Esophagus (tissue), 2 donors: ENCODE measurements around the gene SASS6. TPM values are rescaled to one million over a fixed set of nuclear protein-coding genes. Genes with fewer than 3 reads are reported as not detected.

Experiments used
- H3K27ac ChIP-seq, 2 donors: one replicate each; pipeline ENCODE4 v1.5.1; 2013; ENCODE audit warnings: low read depth in 2 of 2, mild to moderate bottlenecking in 2 of 2, inconsistent platforms in 1 of 2, low read length in 1 of 2, moderate library complexity in 1 of 2
- H3K27me3 ChIP-seq, 2 donors: one replicate each; pipeline ENCODE4 v1.6.1; 2013; ENCODE audit warnings: low read length in 2 of 2, control low read depth in 1 of 2, mild to moderate bottlenecking in 1 of 2; ENCODE audit not compliant: insufficient read depth in 2 of 2, control insufficient read depth in 1 of 2
- H3K36me3 ChIP-seq, 2 donors: one replicate each; pipeline ENCODE4 v1.6.1; 2013; ENCODE audit warnings: low read length in 1 of 2; ENCODE audit not compliant: control insufficient read depth in 2 of 2, insufficient read depth in 2 of 2
- H3K4me1 ChIP-seq, 2 donors: one replicate each; pipeline ENCODE4 v1.6.1; 2013; ENCODE audit warnings: low read length in 1 of 2; ENCODE audit not compliant: control insufficient read depth in 2 of 2, insufficient read depth in 2 of 2
- H3K4me3 ChIP-seq, 2 donors: one replicate each; pipeline ENCODE4 v1.5.1; 2013; ENCODE audit warnings: low read length in 2 of 2, mild to moderate bottlenecking in 2 of 2, low read depth in 1 of 2, moderate library complexity in 1 of 2
- H3K9me3 ChIP-seq, 2 donors: one replicate each; pipeline ENCODE4 v1.6.1; 2013; ENCODE audit warnings: mild to moderate bottlenecking in 2 of 2, low read depth in 1 of 2, low read length in 1 of 2, moderate library complexity in 1 of 2; ENCODE audit not compliant: control insufficient read depth in 2 of 2, insufficient read depth in 1 of 2
- WGBS, 2 donors: extraction: QIAGEN DNeasy Blood & Tissue Kit; methylation state at CpG; one replicate each; pipeline ENCODE4 v1.1.7; 2013; 5-methylcytosine and 5-hydroxymethylcytosine counted together
- polyA plus RNA-seq, 2 donors: library from polyadenylated mRNA; stranded (reverse); fragments of 200-250 nt; gene quantifications; one replicate each; pipeline ENCODE4 v1.2.3, GENCODE V29; 2013
- donor health status: healthy with polysubstance abuse.
- donor health status: Bipolar disorder and iron deficiency.

Gene SASS6
- polyA plus RNA-seq, 2 donors = 1.9 to 2.0 TPM

GRCh38 chr1:100077531-100077930 lies 55.2 kb downstream of the SASS6 start:
- WGBS, 2 donors = 69 to 76% methylated on average over 5 of the region's 5 CpGs
- Histone ChIP-seq H3K27ac (no peak overlapping the region), H3K36me3 (peaks cover 9 to 14% of the 10 kb centered on the region in 2 donors), H3K9me3 (no peaks in the 10 kb centered on the region), H3K4me3 (no peak overlapping the region), H3K27me3 (no peaks in the 10 kb centered on the region), H3K4me1 (no peaks in the 10 kb centered on the region)

GRCh38 chr1:100076744-100077143 lies 56.0 kb downstream of the SASS6 start:
- Histone ChIP-seq H3K4me1 (no peaks in the 10 kb centered on the region), H3K27ac (no peak overlapping the region), H3K9me3 (no peaks in the 10 kb centered on the region), H3K36me3 (peaks cover 13 to 14% of the 10 kb centered on the region in 2 donors), H3K4me3 (no peak overlapping the region), H3K27me3 (no peaks in the 10 kb centered on the region)

DNA sequence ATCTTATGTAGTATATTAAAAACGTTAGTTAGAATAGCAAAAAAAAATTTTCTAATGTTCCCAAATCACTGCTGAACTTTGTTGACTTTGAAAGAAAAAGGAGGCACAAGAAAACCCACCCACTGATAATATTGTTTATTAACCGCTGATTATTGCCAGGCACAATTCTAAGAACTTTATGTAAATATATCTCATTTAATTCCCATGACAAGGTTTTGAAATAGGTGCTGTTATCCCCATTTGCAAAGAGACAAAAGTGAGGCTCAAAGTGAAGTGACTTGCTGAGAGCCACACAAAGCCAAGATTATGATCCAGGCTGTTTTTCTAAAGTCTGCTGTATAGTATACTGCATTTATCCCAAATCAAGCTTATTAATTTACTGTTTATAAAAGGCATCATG lies 56.4 kb downstream of the SASS6 start:
- WGBS, 2 donors = 82 to 85% methylated on average over 2 of the region's 2 CpGs
- no peak overlapping the region for H3K4me3 ChIP-seq
- H3K27me3 ChIP-seq = no peaks in the 10 kb centered on the region
- H3K27ac ChIP-seq = no peak overlapping the region
- no peaks in the 10 kb centered on the region for H3K9me3 ChIP-seq
- peaks cover 14 to 15% of the 10 kb centered on the region in 2 donors for H3K36me3 ChIP-seq
- no peaks in the 10 kb centered on the region for H3K4me1 ChIP-seq

GRCh38 chr1:100075773-100076172 lies 57.0 kb downstream of the SASS6 start:
- Histone ChIP-seq H3K4me3 (no peak overlapping the region), H3K36me3 (peaks cover 14 to 15% of the 10 kb centered on the region in 2 donors), H3K27ac (no peak overlapping the region), H3K9me3 (no peaks in the 10 kb centered on the region), H3K4me1 (no peaks in the 10 kb centered on the region), H3K27me3 (no peaks in the 10 kb centered on the region)
- WGBS, 2 donors = 85 to 92% methylated on average over 3 of the region's 3 CpGs

GRCh38 chr1:100074604-100075395 lies 57.9 kb downstream of the SASS6 start:
- 81 to 85% methylated on average over 11 of the region's 11 CpGs for WGBS, 2 donors
- Histone ChIP-seq H3K27me3 (no peaks in the 10 kb centered on the region), H3K4me1 (no peaks in the 10 kb centered on the region), H3K36me3 (peaks cover 14 to 19% of the 10 kb centered on the region in 2 donors), H3K27ac (no peak overlapping the region), H3K4me3 (no peak overlapping the region), H3K9me3 (no peaks in the 10 kb centered on the region)

GRCh38 chr1:100073531-100073930 lies 59.2 kb downstream of the SASS6 start:
- no peaks in the 10 kb centered on the region for H3K27me3 ChIP-seq
- no peaks in the 10 kb centered on the region for H3K4me1 ChIP-seq
- no peak overlapping the region for H3K4me3 ChIP-seq
- 94 to 96% methylated on average over 3 of the region's 3 CpGs for whole genome bisulfite sequencing, 2 donors
- peaks cover 9 to 19% of the 10 kb centered on the region in 2 donors for H3K36me3 ChIP-seq
- no peak overlapping the region for H3K27ac ChIP-seq
- H3K9me3 ChIP-seq = no peaks in the 10 kb centered on the region

DNA sequence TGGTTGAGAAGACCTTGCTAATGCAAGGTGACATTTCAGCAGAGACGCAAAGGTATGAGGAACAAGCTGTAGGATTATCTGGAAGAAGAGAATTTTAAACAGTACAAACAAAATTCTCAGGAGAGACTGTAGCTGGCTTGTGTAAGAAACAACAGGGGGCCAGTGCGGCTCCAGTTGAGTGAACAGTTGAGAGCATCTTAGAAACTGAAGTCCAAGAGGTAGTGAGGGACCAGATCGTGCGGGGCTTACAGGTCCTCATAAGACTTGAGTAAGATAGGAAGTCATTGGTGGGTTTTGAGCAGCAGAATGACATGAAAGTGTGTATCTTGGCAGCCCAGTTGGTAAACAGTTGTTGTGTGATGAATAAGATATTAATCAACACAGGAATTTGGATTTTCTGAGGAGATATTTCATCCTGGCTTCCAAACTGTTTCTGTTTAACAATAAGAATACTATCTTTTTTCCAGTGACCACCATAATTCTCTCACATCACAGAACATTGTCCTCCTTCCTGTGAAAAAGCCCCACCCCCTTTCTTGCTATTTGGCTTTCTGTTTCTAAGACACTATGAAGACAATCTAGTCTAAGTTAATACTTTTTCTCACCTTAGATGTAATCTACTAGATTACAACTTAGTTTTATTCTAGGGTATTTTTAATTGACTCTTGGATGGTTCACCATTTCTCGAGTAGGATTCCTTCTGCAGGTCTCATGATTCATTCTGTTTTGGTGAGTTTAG lies 62.4 kb downstream of the SASS6 start:
- no peak overlapping the region for H3K4me3 ChIP-seq
- WGBS, 2 donors = 96 to 97% methylated on average over 5 of the region's 5 CpGs
- no peaks in the 10 kb centered on the region for H3K4me1 ChIP-seq
- H3K27ac ChIP-seq = no peak overlapping the region
- peaks cover 10 to 17% of the 10 kb centered on the region in 2 donors for H3K36me3 ChIP-seq
- no peaks in the 10 kb centered on the region for H3K9me3 ChIP-seq
- H3K27me3 ChIP-seq = no peaks in the 10 kb centered on the region

- 88 to 92% methylated on average over 2 of the region's 2 CpGs for WGBS, 2 donors
- H3K36me3 ChIP-seq = peaks cover 4 to 10% of the 10 kb centered on the region in 2 donors
Observed at GRCh38 chr1:100065969-100066227, 66.8 kb downstream of the SASS6 start.

DNA sequence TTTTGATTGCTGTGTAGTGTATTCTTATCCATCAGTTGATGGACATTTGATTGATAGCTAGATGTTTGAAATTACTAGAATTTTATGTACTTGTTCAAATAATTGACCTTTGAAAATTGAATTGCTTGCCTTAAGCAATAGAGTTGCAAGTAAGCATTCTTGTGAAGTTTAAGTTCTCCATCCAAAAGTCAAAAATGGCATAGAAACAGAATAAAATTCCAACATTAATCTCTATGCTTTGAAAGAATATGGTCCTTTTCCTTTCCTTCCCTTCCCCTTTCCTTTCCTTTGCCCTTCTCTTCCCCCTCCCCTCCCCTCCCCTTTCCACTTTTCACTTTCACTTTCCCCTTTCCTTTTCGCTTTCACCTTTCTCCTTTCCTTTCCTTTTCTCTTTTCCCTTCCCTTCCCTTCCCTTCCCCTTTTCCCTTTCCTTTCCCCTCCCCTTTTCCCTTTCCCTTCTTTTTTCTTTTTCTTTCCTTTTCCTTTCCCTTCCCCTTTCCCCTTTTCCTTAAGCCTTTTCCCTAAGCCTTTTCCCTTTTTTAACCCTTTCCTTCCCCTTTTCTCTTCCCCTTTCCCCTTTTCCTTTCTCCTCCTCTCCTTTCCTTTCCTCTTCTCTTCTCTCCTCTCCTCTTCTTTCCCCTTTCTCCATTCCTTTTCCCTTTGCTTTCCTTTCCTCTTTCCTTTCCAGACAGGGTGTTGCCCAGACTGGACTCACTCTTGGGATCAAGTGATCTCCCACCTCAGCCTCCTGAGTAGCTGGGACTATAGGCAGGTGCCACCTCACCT lies 67.4 kb downstream of the SASS6 start:
- Histone ChIP-seq H3K27ac (no peak overlapping the region), H3K27me3 (no peaks in the 10 kb centered on the region), H3K36me3 (peaks cover 4 to 10% of the 10 kb centered on the region in 2 donors), H3K9me3 (no peaks in the 10 kb centered on the region), H3K4me1 (no peaks in the 10 kb centered on the region), H3K4me3 (no peak overlapping the region)
- 70 to 79% methylated on average over 1 of the region's 1 CpG for WGBS, 2 donors

More at GRCh38 chr1:100065969-100066227, 66.8 kb downstream of the SASS6 start:
- H3K4me1 ChIP-seq = no peaks in the 10 kb centered on the region
- no peaks in the 10 kb centered on the region for H3K27me3 ChIP-seq
- no peaks in the 10 kb centered on the region for H3K9me3 ChIP-seq
- no peak overlapping the region for H3K4me3 ChIP-seq
- no peak overlapping the region for H3K27ac ChIP-seq
